Endothelial cell of umbilical vein (primary cell): ENCODE data around the gene CD109. TPM values are rescaled to one million over a fixed set of nuclear protein-coding genes. Genes with fewer than 3 reads are reported as not detected.
A peak's percentile ranks its signal among the peaks of the same experiment; 100 is the strongest.

Experiments used
- BruUV-seq: library from RNA; stranded (reverse); fragments of 400-500 nt; replicated peaks from 2 replicates; lab custom pipeline; 2021; lab: Mats Ljungman, UMichigan
- CTCF ChIA-PET: fragments of 300-600, 350-600 bp; sonication (Branson Sonifier 250); formaldehyde crosslinking; loops from one replicate; lab custom pipeline; 2021; ENCODE audit warnings: antibody characterized with exemption, inconsistent platforms; lab: Charles Lee
- POLR2A ChIA-PET: fragments of 300-600, 350-600 bp; sonication (Branson Sonifier 250); formaldehyde crosslinking; loops from one replicate; lab custom pipeline; 2021; ENCODE audit warnings: antibody characterized with exemption, inconsistent platforms; lab: Charles Lee
- DNase-seq: peaks from one replicate; pipeline ENCODE4 v3.0.0-alpha.2; 2011; ENCODE audit warnings: low read depth, low spot score
- FAIRE-seq: peaks from 2 replicates; lab custom pipeline; 2011; peaks lifted over from hg19 to GRCh38; lab: Jason Lieb, UNC
- H2AFZ ChIP-seq: 2 replicates; pipeline ENCODE4 v1.6.0; 2012; ENCODE audit warnings: low read depth, low read length, control low read depth, inconsistent platforms
- H3K27ac ChIP-seq: 2 replicates; pipeline ENCODE4 v1.5.1; 2011; ENCODE audit warnings: low read depth, mild to moderate bottlenecking, control low read depth, low read length, moderate library complexity; ENCODE audit not compliant: insufficient read depth
- H3K27me3 ChIP-seq, 2 experiments: 2 replicates each; pipeline versions ENCODE4 v1.6.0 to v1.6.1; 2011; ENCODE audit warnings: low read length in 2 of 2, mixed read lengths in 1 of 2; ENCODE audit not compliant: control insufficient read depth in 2 of 2, insufficient read depth in 2 of 2
- H3K36me3 ChIP-seq, 2 experiments: 2 replicates in 1 of 2; 3 replicates in 1 of 2; pipeline ENCODE4 v1.5.1; 2011; ENCODE audit warnings: low read length in 2 of 2, mild to moderate bottlenecking in 1 of 2, moderate library complexity in 1 of 2; ENCODE audit not compliant: control insufficient read depth in 2 of 2, insufficient read depth in 2 of 2; ENCODE audit errors: extremely low read depth in 1 of 2
- H3K4me1 ChIP-seq: 3 replicates; pipeline ENCODE4 v1.5.1; 2011; ENCODE audit warnings: mild to moderate bottlenecking, low read length; ENCODE audit not compliant: control insufficient read depth, insufficient read depth; ENCODE audit errors: extremely low read depth
- H3K4me2 ChIP-seq: 2 replicates; pipeline ENCODE4 v1.6.1; 2011; ENCODE audit warnings: low read length, control low read depth, mixed read lengths; ENCODE audit not compliant: insufficient read depth
- H3K4me3 ChIP-seq, 3 experiments: fragments of 200-600 bp in 1 of 3; sonication (generic), shearing (Covaris generic) in 1 of 3; replicated peaks in 1 of 3; 2 replicates each; pipeline ENCODE4 v1.5.1; 2011 to 2016; ENCODE audit warnings: control low read depth in 3 of 3, low read length in 3 of 3, mild to moderate bottlenecking in 2 of 3, inconsistent platforms in 1 of 3, low read depth in 1 of 3, moderate library complexity in 1 of 3; ENCODE audit not compliant: insufficient read depth in 1 of 3
- H3K79me2 ChIP-seq: 2 replicates; pipeline ENCODE4 v1.6.0; 2012; ENCODE audit warnings: low read length, inconsistent platforms; ENCODE audit not compliant: control insufficient read depth, insufficient read depth
- H3K9ac ChIP-seq: replicated peaks from 2 replicates; pipeline ENCODE3; 2011; ENCODE audit warnings: low read length, control low read depth; ENCODE audit not compliant: insufficient read depth; ENCODE audit errors: extremely low read depth
- H3K9me1 ChIP-seq: replicated peaks from 3 replicates; pipeline ENCODE4 v1.6.0; 2011; ENCODE audit warnings: mild to moderate bottlenecking, low read length; ENCODE audit not compliant: control insufficient read depth, insufficient read depth; ENCODE audit errors: extremely low read depth
- H3K9me3 ChIP-seq: replicated peaks from 2 replicates; pipeline ENCODE4 v1.5.1; 2012; ENCODE audit warnings: low read length, inconsistent platforms; ENCODE audit not compliant: control insufficient read depth, insufficient read depth
- H4K20me1 ChIP-seq: replicated peaks from 2 replicates; pipeline ENCODE3; 2011; ENCODE audit warnings: mild to moderate bottlenecking, low read length; ENCODE audit not compliant: control insufficient read depth, insufficient read depth; ENCODE audit errors: extremely low read depth
- CTCF ChIP-seq, 2 donors: IDR thresholded peaks; 1 replicate in 1 of 2; 2 replicates in 1 of 2; pipeline ENCODE4 v1.5.1; 2011; ENCODE audit warnings: low read length in 2 of 2, mild to moderate bottlenecking in 2 of 2, moderate library complexity in 2 of 2, control low read depth in 1 of 2, inconsistent platforms in 1 of 2, low read depth in 1 of 2; ENCODE audit not compliant: insufficient read depth in 1 of 2; ENCODE audit errors: extremely low read depth in 1 of 2
- EZH2 ChIP-seq: IDR thresholded peaks from 2 replicates; pipeline ENCODE4 v1.6.1; 2012; ENCODE audit warnings: borderline replicate concordance, low read depth, mild to moderate bottlenecking, moderate library complexity, low read length, inconsistent platforms; ENCODE audit not compliant: severe bottlenecking
- FOS ChIP-seq: IDR thresholded peaks from 2 replicates; pipeline ENCODE4 v1.6.1; 2011; ENCODE audit warnings: mild to moderate bottlenecking, low read length, moderate library complexity, borderline replicate concordance; ENCODE audit not compliant: insufficient read depth
- GATA2 ChIP-seq: IDR thresholded peaks from 2 replicates; pipeline ENCODE4 v1.7.0; 2011; ENCODE audit warnings: low read depth, mild to moderate bottlenecking, moderate library complexity, mixed read lengths, low read length; ENCODE audit not compliant: insufficient read length, insufficient read depth
- JUN ChIP-seq: IDR thresholded peaks from 2 replicates; pipeline ENCODE4 v1.6.1; 2011; ENCODE audit warnings: borderline replicate concordance, low read depth; ENCODE audit not compliant: insufficient read length, insufficient read depth
- MYC ChIP-seq: IDR thresholded peaks from one replicate; pipeline ENCODE4 v1.6.1; 2011; ENCODE audit warnings: mild to moderate bottlenecking, low read depth, low read length
- POLR2AphosphoS5 ChIP-seq: IDR thresholded peaks from 2 replicates; pipeline ENCODE4 v1.6.1; 2012; ENCODE audit warnings: low read depth, mild to moderate bottlenecking, control low read depth, low read length, moderate library complexity; ENCODE audit not compliant: insufficient read depth
- dilution Hi-C: fragments of 300-500 bp; cut with MboI; formaldehyde crosslinking; loops from one replicate; pipeline ENCODE4 v1.15.0; 2019; ENCODE audit warnings: low sequenced_read_pairs; ENCODE audit not compliant: extremely low pct_ligation_motif_present
- intact Hi-C: fragments of 100-400 bp; cut with micrococcal nuclease; formaldehyde crosslinking; loops from one replicate; pipeline ENCODE4 v1.10.0; 2022
- polyA plus RNA-seq, 4 experiments: library from polyadenylated mRNA; depleted of rRNA in 3 of 4; stranded (reverse) in 3 of 4; unstranded in 1 of 4; fragments of >200 nt; gene quantifications; 2 replicates each; pipeline versions ENCODE4 v1.2.1 to v1.2.3, GENCODE V29; 2011 to 2012; ENCODE audit warnings: missing spikeins in 1 of 4
- total RNA-seq: library from RNA; stranded (reverse); gene quantifications from 2 replicates; pipeline ENCODE4 v1.2.3, GENCODE V29; 2021
- TF ChIP-seq, protein P1 (sequence below): IDR thresholded peaks from 2 replicates; pipeline ENCODE4 v1.6.1; 2011; ENCODE audit not compliant: insufficient read depth, insufficient read length

CD109 gene
- total and polyA plus RNA-seq, 2 donors (not counting 3 experiments of a cell fraction or from before 2014, with no cell fraction given), result 33.9 to 107 TPM

DNA sequence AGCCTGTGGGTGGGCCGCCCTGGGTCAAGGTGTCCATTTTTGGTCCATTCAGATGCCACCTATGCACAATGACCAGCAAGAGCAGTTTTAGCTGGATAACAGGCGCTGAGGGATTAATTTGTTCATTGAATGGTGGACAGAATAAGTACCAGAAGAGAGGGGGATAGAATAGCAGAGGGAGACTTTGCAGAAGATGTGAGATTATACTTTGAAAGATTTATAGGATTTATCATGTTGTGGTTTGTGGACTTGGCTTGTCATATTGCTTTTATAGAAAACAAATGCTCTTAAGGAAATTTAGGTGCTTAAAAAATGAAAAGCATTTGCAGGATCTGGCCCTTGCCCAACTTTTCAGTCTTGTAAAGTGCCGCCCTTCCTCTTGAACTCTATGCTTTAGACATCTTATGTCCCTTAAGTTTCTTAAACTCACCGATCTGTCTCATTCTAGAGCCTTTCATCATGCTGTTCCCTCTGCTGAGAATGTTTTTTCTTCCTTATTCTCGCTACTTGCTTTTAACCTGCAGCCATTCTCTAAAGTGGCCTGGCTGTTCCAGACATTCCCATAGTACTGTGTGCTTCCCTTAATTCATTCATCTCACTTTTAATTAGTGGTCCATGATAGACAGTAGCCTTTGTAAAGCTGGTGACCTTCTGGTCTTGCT is 42.5 kb downstream of the CD109 start:
- Histone ChIP-seq H3K27me3 (no peaks in the 10 kb centered on the region), H3K4me1 (no peaks in the 10 kb centered on the region), H3K79me2 (no peaks in the 10 kb centered on the region), H3K4me2 (no peak overlapping the region), H3K4me3 (no peak overlapping the region), H3K9ac (no peak overlapping the region), H4K20me1 (no peaks in the 10 kb centered on the region), H3K9me1 (no peaks in the 10 kb centered on the region), H2AFZ (no peak overlapping the region), H3K36me3 (peaks cover 11 to 12% of the 10 kb centered on the region in 2 experiments), H3K27ac (no peak overlapping the region), H3K9me3 (no peaks in the 10 kb centered on the region)
- FAIRE-seq, result no peak
- DNase-seq, result peak; percentile 20
- dilution Hi-C loops, result no loop called here
- intact Hi-C loops, result loop anchor here (1.0 to 5.0 kb wide), 6 partner anchors 64 to 1473 kb away; no protein-coding TSS in a partner anchor
- ChIA-PET CTCF (interaction anchor here (0.6 to 4.6 kb wide), 45 partner anchors 8 to 1493 kb away, joined by 3 to 200 read pairs (median 4); partner anchors contain the start of genes COL12A1 and SLC17A5), POLR2A (interaction anchor here (0.6 to 1.0 kb wide), 3 partner anchors 53 to 118 kb away, joined by 3 to 4 read pairs (median 3); no protein-coding TSS in a partner anchor)
- no TSS peak for BruUV-seq
- no peak for TF ChIP-seq POLR2AphosphoS5
- no peak for TF ChIP-seq CTCF (IDR thresholded peaks at IDR 0.05; ENCODE audit: extremely low read depth in 1 of 2, insufficient read depth in 1 of 2, low read depth in 1 of 2, low read length in 2 of 2)
- no peak for TF ChIP-seq GATA2
- TF ChIP-seq EZH2, result no peak
- TF ChIP-seq MYC, result no peak
- TF ChIP-seq, protein P1, sequence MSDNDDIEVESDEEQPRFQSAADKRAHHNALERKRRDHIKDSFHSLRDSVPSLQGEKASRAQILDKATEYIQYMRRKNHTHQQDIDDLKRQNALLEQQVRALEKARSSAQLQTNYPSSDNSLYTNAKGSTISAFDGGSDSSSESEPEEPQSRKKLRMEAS, result no peak
- no peak for TF ChIP-seq JUN
- no peak for TF ChIP-seq FOS
